Activated T-cell treated with anti-CD3 and anti-CD28 coated beads, Interleukin-2, amount 50 U/mL, for 24 hours (primary cell): ENCODE measurements around the gene HS2ST1.
A peak's percentile ranks its signal among the peaks of the same experiment; 100 is the strongest.

Source experiments
- DNase-seq: peaks from one replicate; pipeline ENCODE4 v3.0.0-alpha.2; 2020
- H3K27ac Mint-ChIP-seq: 2 replicates; pipeline ENCODE4 v1.8.0; 2020; ENCODE audit warnings: mild to moderate bottlenecking, mixed read lengths
- H3K27me3 Mint-ChIP-seq: 2 replicates; pipeline ENCODE4 v1.8.0; 2020; ENCODE audit warnings: mixed read lengths
- H3K36me3 Mint-ChIP-seq: 2 replicates; pipeline ENCODE4 v1.8.0; 2020; ENCODE audit warnings: low read depth, mixed read lengths
- H3K4me1 Mint-ChIP-seq: 2 replicates; pipeline ENCODE4 v1.8.0; 2020; ENCODE audit warnings: low read depth, mixed read lengths
- H3K4me3 Mint-ChIP-seq: 2 replicates; pipeline ENCODE4 v1.8.0; 2020; ENCODE audit warnings: mild to moderate bottlenecking, moderate library complexity, mixed read lengths
- H3K9me3 Mint-ChIP-seq: 2 replicates; pipeline ENCODE4 v1.8.0; 2020; ENCODE audit warnings: mixed read lengths

The HS2ST1 gene

DNA sequence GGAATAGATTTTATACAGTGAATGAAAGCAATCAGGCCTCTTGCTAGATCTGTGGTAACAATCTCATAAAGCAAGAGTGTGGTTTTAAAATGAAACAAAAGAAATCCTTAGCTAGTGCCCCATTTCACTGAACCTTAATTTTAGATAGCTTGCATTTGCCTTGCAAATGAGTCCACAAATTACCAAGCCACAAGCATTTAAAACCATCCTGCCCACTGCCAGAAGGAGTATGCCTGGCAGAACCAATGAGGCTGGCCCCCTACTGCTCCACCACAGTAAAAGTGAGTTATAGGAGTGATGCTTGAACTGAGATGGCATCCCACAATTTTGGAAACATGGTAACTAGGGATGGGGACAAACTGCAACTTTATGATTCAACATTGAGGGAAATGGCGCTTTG is 207.8 kb downstream of the HS2ST1 start:
- no peak for DNase-seq
- no peak overlapping the region for H3K4me3 Mint-ChIP-seq
- no peaks in the 10 kb centered on the region for H3K36me3 Mint-ChIP-seq
- no peaks in the 10 kb centered on the region for H3K9me3 Mint-ChIP-seq
- no peaks in the 10 kb centered on the region for H3K4me1 Mint-ChIP-seq
- H3K27ac Mint-ChIP-seq: no peak overlapping the region
- no peaks in the 10 kb centered on the region for H3K27me3 Mint-ChIP-seq

DNA sequence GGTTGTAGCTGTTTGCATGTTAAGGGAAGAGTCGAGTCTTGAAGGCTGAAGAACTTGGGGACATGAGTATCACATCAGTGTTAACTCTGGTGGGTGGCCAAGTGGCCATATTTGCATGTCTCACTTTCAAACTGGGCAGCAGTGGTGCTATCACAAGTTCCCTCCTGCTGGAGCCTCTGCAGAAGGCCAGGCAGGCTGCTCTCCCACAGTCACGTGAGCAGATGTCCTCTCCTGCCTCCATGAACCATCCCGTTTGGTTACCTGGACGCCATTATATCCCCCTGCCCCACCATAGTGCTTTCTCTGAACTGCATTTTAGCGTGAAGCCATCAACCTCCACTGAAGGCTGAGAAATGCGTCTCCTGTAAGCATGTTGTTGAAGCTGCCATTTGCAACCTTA is 209.2 kb downstream of the HS2ST1 start:
- DNase-seq: no peak
- no peaks in the 10 kb centered on the region for H3K36me3 Mint-ChIP-seq
- no peaks in the 10 kb centered on the region for H3K4me1 Mint-ChIP-seq
- H3K4me3 Mint-ChIP-seq: no peak overlapping the region
- H3K9me3 Mint-ChIP-seq: no peaks in the 10 kb centered on the region
- peaks cover 7% of the 10 kb centered on the region for H3K27me3 Mint-ChIP-seq
- H3K27ac Mint-ChIP-seq: no peak overlapping the region

DNA sequence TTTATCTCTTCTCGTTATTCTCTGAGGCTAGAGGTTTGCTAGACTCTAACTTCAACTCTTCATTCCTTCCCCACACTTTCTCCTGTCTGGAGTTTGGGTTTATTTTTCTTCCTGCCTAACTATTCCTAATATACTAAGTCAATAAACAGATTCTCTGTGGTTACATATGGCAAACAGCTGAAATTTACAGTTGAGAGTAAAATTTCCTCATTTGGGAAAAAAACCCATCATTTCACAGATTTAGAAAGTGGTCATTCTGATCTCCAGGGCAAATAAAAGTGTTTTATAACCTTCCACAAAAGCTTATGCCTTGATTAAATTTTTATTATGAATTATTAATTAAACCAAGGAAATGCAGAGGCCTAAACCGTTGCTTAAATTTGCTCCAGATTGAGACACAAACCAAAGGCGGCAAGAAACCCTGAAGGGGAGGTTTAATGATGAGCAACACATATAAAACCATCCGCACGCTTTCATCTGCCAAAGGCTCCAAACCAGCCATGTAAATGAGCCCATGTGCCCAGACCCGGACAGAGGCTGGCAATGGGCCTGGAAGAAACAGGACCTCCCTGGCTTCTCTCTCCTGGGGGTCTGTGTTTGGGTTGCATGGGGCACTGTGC is 212.6 kb downstream of the HS2ST1 start:
- Mint-ChIP-seq H3K4me1 (peaks cover 6% of the 10 kb centered on the region), H3K27me3 (peaks cover 35% of the 10 kb centered on the region), H3K36me3 (no peaks in the 10 kb centered on the region), H3K27ac (no peak overlapping the region), H3K9me3 (no peaks in the 10 kb centered on the region), H3K4me3 (no peak overlapping the region)
- DNase-seq: no peak

DNA sequence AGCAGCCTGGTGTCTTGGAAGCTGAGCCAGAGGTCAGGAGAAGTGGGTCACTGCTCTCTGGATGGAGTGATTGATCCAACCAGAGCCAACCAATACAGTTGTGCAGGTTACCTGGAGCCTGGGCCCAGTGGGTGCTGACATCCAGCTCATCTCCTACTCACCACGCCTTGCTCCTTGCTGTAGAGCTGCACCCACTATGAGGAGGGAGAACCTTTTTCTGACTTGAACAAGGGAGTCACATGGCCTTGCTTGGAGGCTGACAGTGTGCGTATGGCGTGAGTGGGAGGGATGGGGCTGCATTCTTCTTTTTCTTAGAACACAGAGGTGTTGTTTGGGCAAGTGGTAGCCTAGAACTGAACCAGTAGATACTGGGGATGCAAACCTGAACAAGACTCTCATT is 213.1 kb downstream of the HS2ST1 start:
- Mint-ChIP-seq H3K36me3 (no peaks in the 10 kb centered on the region), H3K27ac (no peak overlapping the region), H3K4me3 (no peak overlapping the region), H3K9me3 (no peaks in the 10 kb centered on the region), H3K4me1 (peaks cover 9% of the 10 kb centered on the region), H3K27me3 (peaks cover 38% of the 10 kb centered on the region)
- no peak for DNase-seq

DNA sequence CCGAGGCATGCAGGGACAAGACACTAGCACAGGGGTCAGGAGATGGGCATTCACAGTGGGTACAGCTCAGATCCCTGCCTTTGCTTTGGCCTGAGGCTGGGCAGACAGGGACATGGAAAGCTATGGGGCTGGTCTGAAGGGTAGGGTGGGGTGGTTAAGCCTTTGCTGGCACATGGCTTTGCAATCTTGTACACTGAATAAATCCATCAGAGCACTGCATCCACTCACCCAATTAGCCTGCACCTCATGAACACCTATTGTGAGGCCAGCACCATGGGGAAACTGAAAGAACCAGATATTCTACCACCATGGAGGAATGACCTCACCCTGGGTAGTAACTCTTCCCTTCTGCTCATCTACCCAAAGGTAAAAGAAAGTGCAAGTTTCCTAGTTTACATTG is 214.6 kb downstream of the HS2ST1 start:
- Mint-ChIP-seq H3K27ac (no peak overlapping the region), H3K4me1 (peaks cover 12% of the 10 kb centered on the region), H3K36me3 (no peaks in the 10 kb centered on the region), H3K4me3 (no peak overlapping the region), H3K27me3 (peaks cover 50% of the 10 kb centered on the region), H3K9me3 (no peaks in the 10 kb centered on the region)
- no peak for DNase-seq

DNA sequence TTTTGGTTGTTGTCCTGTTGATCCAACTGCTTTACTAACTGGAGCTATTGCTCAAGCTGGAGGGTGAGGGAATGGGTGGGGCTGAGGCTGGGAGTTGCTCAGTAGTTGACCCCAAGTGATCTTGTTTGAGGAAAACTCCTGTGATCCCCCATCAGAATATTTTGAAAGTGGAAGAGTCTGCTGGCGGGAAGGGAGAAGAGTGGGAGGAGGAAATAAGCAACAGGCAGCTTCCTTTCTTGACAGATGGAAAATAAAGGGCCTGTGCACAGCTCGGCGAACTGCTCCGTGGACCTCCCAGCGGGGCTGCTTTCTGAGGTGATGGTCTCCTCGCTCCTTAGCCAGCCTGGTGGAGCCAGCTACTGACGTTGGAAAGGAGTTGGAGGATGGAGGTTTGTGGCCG is 215.2 kb downstream of the HS2ST1 start:
- no peak for DNase-seq
- Mint-ChIP-seq H3K27me3 (peaks cover 52% of the 10 kb centered on the region), H3K36me3 (no peaks in the 10 kb centered on the region), H3K4me3 (no peak overlapping the region), H3K9me3 (no peaks in the 10 kb centered on the region), H3K4me1 (peaks cover 12% of the 10 kb centered on the region), H3K27ac (no peak overlapping the region)

DNA sequence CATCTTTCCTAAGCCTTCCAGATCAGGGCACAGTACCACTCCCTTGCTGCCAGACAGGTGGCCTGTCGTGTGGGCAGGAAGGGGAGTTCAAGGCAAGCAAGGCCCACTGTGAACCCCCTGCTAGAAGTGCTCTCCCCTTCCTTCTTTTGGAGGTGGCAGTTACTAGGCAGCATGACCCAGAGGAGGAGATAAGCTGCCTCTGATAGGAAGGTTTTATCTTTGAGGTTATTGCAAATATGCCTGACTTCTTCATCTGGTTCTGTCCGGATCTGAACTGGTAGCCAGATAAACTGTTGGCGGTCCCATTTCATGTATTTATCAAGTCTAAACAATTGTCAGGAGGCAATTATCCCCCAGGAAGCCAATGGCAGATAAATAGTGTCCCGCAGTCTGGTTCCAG is 216.0 kb downstream of the HS2ST1 start:
- peaks cover 56% of the 10 kb centered on the region for H3K27me3 Mint-ChIP-seq
- H3K4me3 Mint-ChIP-seq: no peak overlapping the region
- DNase-seq: no peak
- peaks cover 12% of the 10 kb centered on the region for H3K4me1 Mint-ChIP-seq
- H3K9me3 Mint-ChIP-seq: no peaks in the 10 kb centered on the region
- no peak overlapping the region for H3K27ac Mint-ChIP-seq
- no peaks in the 10 kb centered on the region for H3K36me3 Mint-ChIP-seq

DNA sequence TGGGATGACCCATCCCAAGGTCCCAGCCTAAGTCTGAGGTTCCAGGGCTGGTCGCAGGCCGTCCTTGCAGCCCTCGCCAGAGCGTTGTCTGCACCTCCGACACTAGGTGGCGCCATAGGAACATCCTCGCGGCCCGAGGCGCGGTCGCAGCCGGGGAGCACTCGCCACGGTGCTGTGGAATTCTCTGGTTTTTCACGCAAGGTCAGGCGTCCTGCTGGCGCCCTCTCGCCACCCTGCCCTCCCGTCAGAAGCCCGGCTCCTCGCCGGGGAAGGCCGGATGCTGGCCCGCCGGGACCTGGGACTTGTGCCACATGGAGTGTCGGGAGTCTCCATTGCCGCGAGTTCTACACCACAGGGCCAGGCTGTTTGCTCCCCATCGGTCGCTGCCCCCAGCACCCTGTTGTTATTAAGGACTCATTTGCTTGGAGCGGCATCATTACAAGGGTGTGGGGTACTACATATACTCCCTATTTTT is 217.4 kb downstream of the HS2ST1 start:
- Mint-ChIP-seq H3K4me1 (peaks cover 12% of the 10 kb centered on the region), H3K27me3 (peaks cover 63% of the 10 kb centered on the region), H3K36me3 (no peaks in the 10 kb centered on the region), H3K9me3 (no peaks in the 10 kb centered on the region), H3K4me3 (peak overlapping the region; percentile 76), H3K27ac (peak overlapping the region; percentile 40)
- peak; percentile 82 for DNase-seq

DNA sequence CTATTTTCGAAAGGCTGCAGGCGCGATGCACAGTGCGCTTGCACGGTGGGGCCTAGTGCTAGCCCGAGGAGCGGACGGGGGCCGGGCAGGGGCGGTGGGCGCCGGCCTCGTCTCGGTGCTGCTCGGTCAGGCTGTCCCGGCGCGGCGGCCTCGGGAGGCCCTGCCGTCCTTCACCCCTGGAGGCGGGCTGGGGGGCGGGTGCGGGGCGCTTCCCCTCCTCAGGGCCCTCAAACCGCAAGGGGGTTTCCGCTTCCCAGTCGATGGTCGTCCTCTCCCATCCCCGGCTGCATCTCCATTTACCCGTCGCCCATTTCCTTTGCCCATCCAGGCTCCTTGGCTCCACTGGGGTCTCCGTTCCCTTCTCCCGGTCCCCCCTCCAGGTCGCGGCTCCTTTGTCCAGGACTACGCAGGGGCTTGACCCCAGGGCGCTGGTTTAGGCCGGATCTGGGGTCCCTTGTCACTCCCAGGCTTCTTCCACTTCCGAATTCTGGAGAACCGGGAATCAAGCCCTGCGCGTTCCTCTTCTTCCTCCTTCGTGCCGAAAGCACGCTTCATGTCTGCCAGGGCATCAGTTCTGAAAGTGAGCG is 217.9 kb downstream of the HS2ST1 start:
- Mint-ChIP-seq H3K4me1 (peaks cover 12% of the 10 kb centered on the region), H3K27me3 (peaks cover 63% of the 10 kb centered on the region), H3K36me3 (no peaks in the 10 kb centered on the region), H3K27ac (no peak overlapping the region), H3K9me3 (no peaks in the 10 kb centered on the region), H3K4me3 (peak overlapping the region; percentile 76)
- DNase-seq: no peak

DNA sequence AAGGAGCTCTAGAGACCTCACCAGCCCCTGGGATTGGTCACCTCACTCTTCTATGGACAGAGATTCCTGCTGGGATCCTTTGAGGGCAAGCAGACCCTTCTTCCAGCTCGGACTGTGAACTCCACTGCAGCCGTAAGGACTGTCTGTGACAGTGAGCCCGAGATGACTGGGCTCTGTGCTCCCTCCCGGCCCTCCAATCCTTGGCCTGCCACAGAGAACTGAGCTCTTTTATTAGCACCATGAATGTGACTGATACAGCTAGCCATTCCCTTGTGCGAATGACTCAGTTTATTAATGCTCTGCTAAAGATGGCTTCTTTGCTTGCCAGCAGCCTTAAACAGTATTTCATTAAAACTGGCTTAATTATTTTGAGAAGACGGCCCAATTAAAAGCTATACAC is 219.6 kb downstream of the HS2ST1 start:
- H3K9me3 Mint-ChIP-seq: no peaks in the 10 kb centered on the region
- no peak overlapping the region for H3K27ac Mint-ChIP-seq
- no peak for DNase-seq
- no peak overlapping the region for H3K4me3 Mint-ChIP-seq
- peaks cover 12% of the 10 kb centered on the region for H3K4me1 Mint-ChIP-seq
- no peaks in the 10 kb centered on the region for H3K36me3 Mint-ChIP-seq
- H3K27me3 Mint-ChIP-seq: peaks cover 58% of the 10 kb centered on the region

DNA sequence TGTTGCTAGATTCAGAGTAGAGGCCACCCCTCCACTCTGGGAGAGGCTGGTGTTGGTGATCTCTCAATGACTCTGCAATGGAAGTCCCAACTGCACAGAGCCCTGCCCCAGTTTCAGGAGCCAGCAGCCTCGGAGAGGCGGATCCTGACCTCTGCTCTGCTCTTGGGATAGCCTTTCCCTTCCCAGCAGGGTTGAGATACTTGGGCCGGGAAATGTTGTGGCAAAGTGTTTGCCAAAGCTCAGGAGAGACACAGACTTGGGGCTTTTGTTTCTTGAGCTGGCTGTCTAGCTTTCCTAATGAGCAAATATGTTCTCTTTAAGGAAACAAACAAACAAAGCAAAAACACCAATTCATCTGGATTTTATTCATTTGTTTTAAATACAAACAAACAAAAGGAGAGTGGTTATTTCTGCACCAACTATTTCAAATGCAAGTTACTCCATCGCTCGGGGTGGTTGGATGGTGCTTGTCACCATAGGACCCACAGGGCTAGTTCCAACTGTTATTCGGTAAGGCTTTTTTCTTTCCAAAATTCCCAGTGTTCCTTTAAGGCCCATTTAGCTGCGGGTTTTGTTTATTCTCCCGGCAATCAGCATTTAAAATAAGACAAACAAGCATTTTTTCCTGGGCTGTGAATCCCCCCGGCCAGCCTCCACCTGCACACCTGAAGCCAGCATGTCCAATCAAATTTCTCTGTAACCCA is 220.3 kb downstream of the HS2ST1 start:
- H3K4me1 Mint-ChIP-seq: peaks cover 12% of the 10 kb centered on the region
- H3K4me3 Mint-ChIP-seq: no peak overlapping the region
- H3K36me3 Mint-ChIP-seq: no peaks in the 10 kb centered on the region
- H3K9me3 Mint-ChIP-seq: no peaks in the 10 kb centered on the region
- no peak for DNase-seq
- H3K27ac Mint-ChIP-seq: no peak overlapping the region
- H3K27me3 Mint-ChIP-seq: peaks cover 53% of the 10 kb centered on the region

DNA sequence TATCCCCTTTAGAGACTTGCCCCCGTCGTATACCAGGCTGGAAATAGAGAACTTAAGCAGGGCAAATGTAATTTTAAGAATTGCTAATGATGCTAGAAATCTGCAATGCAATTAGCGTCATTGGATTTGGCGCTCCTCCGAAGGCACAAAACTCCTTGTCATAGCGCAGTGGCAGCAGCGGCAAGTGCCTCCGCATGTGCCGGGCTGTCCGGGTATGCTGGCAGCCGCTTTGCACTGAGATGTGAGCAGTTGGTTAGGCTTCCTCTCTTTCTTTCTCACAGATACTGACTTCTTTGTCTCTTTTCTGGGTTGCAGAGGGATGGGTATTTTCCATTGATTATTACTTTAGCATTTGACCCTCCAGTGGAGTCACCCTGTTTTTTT is 220.9 kb downstream of the HS2ST1 start:
- Mint-ChIP-seq H3K4me1 (peaks cover 12% of the 10 kb centered on the region), H3K36me3 (no peaks in the 10 kb centered on the region), H3K27me3 (peaks cover 49% of the 10 kb centered on the region), H3K9me3 (no peaks in the 10 kb centered on the region), H3K27ac (no peak overlapping the region), H3K4me3 (no peak overlapping the region)
- no peak for DNase-seq

DNA sequence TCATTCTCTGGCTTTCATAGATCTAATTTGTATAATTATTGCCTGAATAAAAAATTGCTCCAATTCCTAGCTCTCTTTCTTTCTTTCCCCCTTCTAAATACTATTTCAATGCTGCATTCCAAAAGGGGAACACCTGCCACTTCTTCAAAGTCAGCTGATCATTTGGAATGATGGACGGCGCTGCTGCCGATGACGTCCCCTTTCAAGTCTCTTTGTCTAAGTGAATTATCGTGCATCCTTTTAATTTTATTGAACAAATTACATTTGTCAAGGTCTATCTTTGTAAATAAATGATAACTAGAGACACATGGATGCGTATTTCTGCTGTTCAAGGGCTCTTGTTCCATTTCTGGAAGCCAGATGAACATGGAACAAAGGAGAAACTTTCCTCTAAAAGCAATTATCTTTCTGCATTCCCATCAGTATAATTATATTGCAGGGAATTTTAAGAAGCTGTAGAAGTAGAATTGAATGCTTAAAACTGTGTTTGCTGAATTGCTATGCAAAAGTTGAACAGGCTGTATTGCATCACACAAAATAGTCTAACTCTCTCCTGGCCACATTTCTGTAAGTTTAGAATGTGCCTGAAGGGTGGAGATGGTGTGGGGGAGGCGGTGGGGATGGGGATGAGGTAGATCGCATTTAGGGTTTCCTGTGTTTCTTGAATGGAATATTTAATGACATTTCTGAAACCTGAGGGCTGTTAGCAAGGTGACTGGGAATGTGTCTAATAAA is 222.3 kb downstream of the HS2ST1 start:
- Mint-ChIP-seq H3K27me3 (peaks cover 37% of the 10 kb centered on the region), H3K36me3 (no peaks in the 10 kb centered on the region), H3K4me3 (no peak overlapping the region), H3K4me1 (peaks cover 8% of the 10 kb centered on the region), H3K9me3 (no peaks in the 10 kb centered on the region), H3K27ac (no peak overlapping the region)
- DNase-seq: no peak

DNA sequence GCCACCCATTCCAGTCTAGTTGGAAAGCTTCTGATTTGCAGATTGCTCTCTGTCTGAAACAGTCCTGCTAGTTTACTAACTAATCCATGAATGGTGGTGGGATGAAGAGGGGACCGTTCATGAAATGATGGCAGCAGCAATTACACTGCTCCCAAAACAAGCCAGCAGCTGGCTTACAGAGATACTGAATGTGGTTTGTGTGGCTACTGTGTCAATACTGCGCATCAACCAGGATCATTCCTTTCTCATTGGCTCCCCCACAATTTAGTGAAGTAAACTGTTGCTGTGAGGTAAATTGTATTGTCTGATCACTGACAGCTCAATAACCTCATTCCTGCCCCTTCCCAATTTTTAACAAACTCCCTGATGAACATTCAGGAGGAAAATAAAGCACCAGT is 222.9 kb downstream of the HS2ST1 start:
- Mint-ChIP-seq H3K27ac (no peak overlapping the region), H3K4me3 (no peak overlapping the region), H3K27me3 (peaks cover 34% of the 10 kb centered on the region), H3K4me1 (peaks cover 5% of the 10 kb centered on the region), H3K36me3 (no peaks in the 10 kb centered on the region), H3K9me3 (no peaks in the 10 kb centered on the region)
- no peak for DNase-seq
